IMR-90 (cell line): Measurements from ENCODE around the gene CEP128. TPM values are rescaled to one million over a fixed set of nuclear protein-coding genes. Genes with fewer than 3 reads are reported as not detected.

Experiments
- ATAC-seq: fragments of 200-7000 bp; cut with Tn5 transposase; 2 replicates; pipeline ENCODE4 v1.9.1; 2020; ENCODE audit warnings: low read depth, mild to moderate bottlenecking, moderate library complexity
- BruUV-seq: library from RNA; stranded (reverse); fragments of 400-500 nt; replicated peaks from 2 replicates; lab custom pipeline; 2021; lab: Mats Ljungman, UMichigan
- CTCF ChIA-PET: fragments of 300-600 bp; formaldehyde crosslinking; extraction: SDS; loops from one replicate; lab custom pipeline; 2021; ENCODE audit warnings: antibody characterized with exemption; lab: Yijun Ruan, JAX
- POLR2A ChIA-PET: fragments of 300-600 bp; sonication (Branson Sonifier 250); formaldehyde crosslinking; loops from one replicate; lab custom pipeline; 2022; ENCODE audit warnings: antibody characterized with exemption; ENCODE audit not compliant: unreplicated experiment; lab: Charles Lee
- DNase-seq: peaks from one replicate; pipeline ENCODE4 v3.0.0; 2013
- H2AFZ ChIP-seq: replicated peaks from 2 replicates; pipeline ENCODE3; 2013; ENCODE audit warnings: low read length, mild to moderate bottlenecking; ENCODE audit not compliant: poor library complexity
- H2AK5ac ChIP-seq: 2 replicates; pipeline ENCODE4 v1.6.1; 2013; ENCODE audit warnings: low read depth, low read length, inconsistent platforms
- H2AK9ac ChIP-seq: replicated peaks from 2 replicates; pipeline ENCODE3; 2013; ENCODE audit warnings: mild to moderate bottlenecking, low read depth, low read length, moderate library complexity; ENCODE audit not compliant: poor library complexity
- H2BK120ac ChIP-seq: 2 replicates; pipeline ENCODE4 v1.6.1; 2013; ENCODE audit warnings: low read depth, low read length, inconsistent platforms
- H2BK15ac ChIP-seq: 3 replicates; pipeline ENCODE4 v1.6.1; 2013; ENCODE audit warnings: low read depth, low read length, inconsistent platforms
- H2BK20ac ChIP-seq: 2 replicates; pipeline ENCODE4 v1.6.1; 2013; ENCODE audit warnings: low read depth, mild to moderate bottlenecking, inconsistent platforms, low read length, moderate library complexity
- H2BK5ac ChIP-seq: 2 replicates; pipeline ENCODE4 v1.6.1; 2013; ENCODE audit warnings: mild to moderate bottlenecking, low read depth, low read length, inconsistent platforms; ENCODE audit not compliant: poor library complexity, severe bottlenecking
- H3K14ac ChIP-seq: replicated peaks from 2 replicates; pipeline ENCODE4 v1.6.1; 2013; ENCODE audit warnings: low read depth, low read length, inconsistent platforms
- H3K18ac ChIP-seq: 2 replicates; pipeline ENCODE4 v1.6.1; 2013; ENCODE audit warnings: low read depth, low read length, control low read depth
- H3K23ac ChIP-seq: 2 replicates; pipeline ENCODE4 v1.6.1; 2013; ENCODE audit warnings: low read depth, low read length, inconsistent platforms
- H3K27ac ChIP-seq: 2 replicates; pipeline ENCODE4 v1.5.1; 2013; ENCODE audit warnings: mild to moderate bottlenecking, control low read depth, low read length; ENCODE audit not compliant: insufficient read depth
- H3K27me3 ChIP-seq: 2 replicates; pipeline ENCODE4 v1.6.1; 2013; ENCODE audit warnings: low read length; ENCODE audit not compliant: control insufficient read depth, insufficient read depth
- H3K36me3 ChIP-seq: 2 replicates; pipeline ENCODE4 v1.6.1; 2013; ENCODE audit warnings: low read length, mixed read lengths; ENCODE audit not compliant: control insufficient read depth, insufficient read depth
- H3K4ac ChIP-seq: 2 replicates; pipeline ENCODE4 v1.6.1; 2013; ENCODE audit warnings: low read depth, low read length, inconsistent platforms
- H3K4me1 ChIP-seq: 2 replicates; pipeline ENCODE4 v1.6.1; 2013; ENCODE audit warnings: low read length, mixed read lengths; ENCODE audit not compliant: control insufficient read depth, insufficient read depth
- H3K4me2 ChIP-seq: 2 replicates; pipeline ENCODE4 v1.6.1; 2013; ENCODE audit warnings: low read depth, mild to moderate bottlenecking, control low read depth, low read length, moderate library complexity
- H3K4me3 ChIP-seq: 2 replicates; pipeline ENCODE4 v1.5.1; 2013; ENCODE audit warnings: low read depth, mild to moderate bottlenecking, control low read depth, low read length, moderate library complexity; ENCODE audit not compliant: insufficient read depth
- H3K56ac ChIP-seq: 2 replicates; pipeline ENCODE4 v1.6.1; 2013; ENCODE audit warnings: low read length, inconsistent platforms; ENCODE audit not compliant: insufficient read depth; ENCODE audit errors: extremely low read depth
- H3K79me1 ChIP-seq, 2 experiments: 2 replicates each; pipeline ENCODE4 v1.6.1; 2013; ENCODE audit warnings: low read length in 2 of 2, inconsistent platforms in 1 of 2, low read depth in 1 of 2
- H3K9ac ChIP-seq: 2 replicates; pipeline ENCODE4 v1.6.1; 2013; ENCODE audit warnings: low read depth, low read length, control low read depth
- H3K9me1 ChIP-seq: 2 replicates; pipeline ENCODE4 v1.6.1; 2013; ENCODE audit warnings: low read length, inconsistent platforms; ENCODE audit not compliant: insufficient read depth
- H3K9me3 ChIP-seq: 2 replicates; pipeline ENCODE4 v1.6.1; 2013; ENCODE audit warnings: low read length; ENCODE audit not compliant: control insufficient read depth, insufficient read depth
- H4K20me1 ChIP-seq: 2 replicates; pipeline ENCODE4 v1.6.1; 2013; ENCODE audit warnings: low read length, inconsistent platforms; ENCODE audit not compliant: insufficient read depth
- H4K5ac ChIP-seq: 2 replicates; pipeline ENCODE4 v1.6.1; 2013; ENCODE audit warnings: mild to moderate bottlenecking, low read depth, low read length, control low read depth
- H4K8ac ChIP-seq, 2 experiments: 2 replicates each; pipeline ENCODE4 v1.6.1; 2013; ENCODE audit warnings: low read depth in 2 of 2, low read length in 2 of 2, control low read depth in 1 of 2, inconsistent platforms in 1 of 2
- H4K91ac ChIP-seq: 2 replicates; pipeline ENCODE4 v1.6.1; 2013; ENCODE audit warnings: low read depth, low read length, inconsistent platforms; ENCODE audit not compliant: insufficient read depth
- CEBPB ChIP-seq: IDR thresholded peaks from 2 replicates; pipeline ENCODE4 v1.6.1; 2012; ENCODE audit warnings: low read depth, low read length, improper control_type of control experiment
- MAFK ChIP-seq: IDR thresholded peaks from 2 replicates; pipeline ENCODE4 v1.6.1; 2012; ENCODE audit warnings: low read depth, low read length, improper control_type of control experiment
- WGBS, 2 experiments: methylation state at CpG; one replicate each; pipeline versions ENCODE4 v1.1.5 to v1.1.7; 2013; ENCODE audit warnings: missing lambda C conversion rate in 2 of 2; ENCODE audit not compliant: insufficient read length in 1 of 2; ENCODE audit errors: extremely low coverage in 2 of 2; 5-methylcytosine and 5-hydroxymethylcytosine counted together
- dilution Hi-C: fragments of 300-500 bp; cut with HindIII; formaldehyde crosslinking; loops from one replicate; pipeline ENCODE4 v1.14.3; 2018; ENCODE audit warnings: low sequenced_read_pairs; ENCODE audit not compliant: unreplicated experiment
- in situ Hi-C: fragments of 300-500 bp; cut with MboI; formaldehyde crosslinking; loops from 3 replicates; pipeline ENCODE4 v1.14.3; 2019; ENCODE audit warnings: low sequenced_read_pairs, inconsistent platforms, mixed read lengths
- intact Hi-C: fragments of 100-400 bp; cut with micrococcal nuclease; formaldehyde crosslinking; loops from 2 replicates; pipeline ENCODE4 v1.10.0; 2022
- polyA plus RNA-seq, 3 experiments: library from polyadenylated mRNA; depleted of rRNA; stranded (reverse); fragments of >200 nt; gene quantifications; 2 replicates each; pipeline ENCODE4 v1.2.3, GENCODE V29; 2012; ENCODE audit warnings: low replicate concordance in 1 of 3
- total RNA-seq: library from RNA; depleted of rRNA; stranded (reverse); fragments of >200 nt; gene quantifications from 2 replicates; pipeline ENCODE4 v1.2.3, GENCODE V29; 2012

Gene CEP128
- total and polyA plus RNA-seq, 2 of the 4 experiments (the other 2 are of a cell fraction), result 1.9 to 5.7 TPM

- no peak overlapping the region for H3K4me3 ChIP-seq
- peak; percentile 69 for TF ChIP-seq MAFK
- no peak for TF ChIP-seq CEBPB
- H3K36me3 ChIP-seq, result no peaks in the 10 kb centered on the region
- no peaks in the 10 kb centered on the region for H3K79me1 ChIP-seq
- H2BK20ac ChIP-seq, result no peak overlapping the region
- H3K27ac ChIP-seq, result no peak overlapping the region
- ChIA-PET CTCF (no interaction called here), POLR2A (interaction anchor here (0.5 kb wide), 1 partner anchor 17 kb away, joined by 3 read pairs; no protein-coding TSS in a partner anchor)
- no peaks in the 10 kb centered on the region for H3K9me3 ChIP-seq
- no peak overlapping the region for H3K56ac ChIP-seq
- H3K18ac ChIP-seq, result no peak overlapping the region
- no peak overlapping the region for H3K14ac ChIP-seq
- no peak overlapping the region for H2BK15ac ChIP-seq
- H4K8ac ChIP-seq, result no peak overlapping the region
- H4K91ac ChIP-seq, result no peak overlapping the region
- no peak overlapping the region for H2BK5ac ChIP-seq
- intact Hi-C loops (no loop called here), dilution Hi-C loops (no loop called here), in situ Hi-C loops (no loop called here)
- no peak overlapping the region for H3K9ac ChIP-seq
- DNase-seq (no peak), ATAC-seq (no peak)
- no peaks in the 10 kb centered on the region for H3K9me1 ChIP-seq
- no peak overlapping the region for H2BK120ac ChIP-seq
- no peak overlapping the region for H3K23ac ChIP-seq
- no TSS peak for BruUV-seq
- no peaks in the 10 kb centered on the region for H3K4me1 ChIP-seq
- WGBS, 2 experiments, result no CpG with 5 or more reads among the region's 1 CpG
- H3K4ac ChIP-seq, result no peak overlapping the region
- no peak overlapping the region for H3K4me2 ChIP-seq
- H4K5ac ChIP-seq, result no peak overlapping the region
- no peak overlapping the region for H2AK9ac ChIP-seq
- H4K20me1 ChIP-seq, result no peaks in the 10 kb centered on the region
- no peak overlapping the region for H2AFZ ChIP-seq
- H2AK5ac ChIP-seq, result no peak overlapping the region
- no peaks in the 10 kb centered on the region for H3K27me3 ChIP-seq
These were observed 190.3 kb downstream of the CEP128 start for GRCh38 chr14:80751285-80751684.
